GM21423 (cell line): ENCODE results near the gene NSMF.

Experiments
- ATAC-seq: cut with Tn5 transposase; IDR thresholded peaks from one replicate; pipeline ENCODE4 v1.9.1; 2021; ENCODE audit warnings: mild to moderate bottlenecking, moderate library complexity; ENCODE audit not compliant: unreplicated experiment

NSMF gene

DNA sequence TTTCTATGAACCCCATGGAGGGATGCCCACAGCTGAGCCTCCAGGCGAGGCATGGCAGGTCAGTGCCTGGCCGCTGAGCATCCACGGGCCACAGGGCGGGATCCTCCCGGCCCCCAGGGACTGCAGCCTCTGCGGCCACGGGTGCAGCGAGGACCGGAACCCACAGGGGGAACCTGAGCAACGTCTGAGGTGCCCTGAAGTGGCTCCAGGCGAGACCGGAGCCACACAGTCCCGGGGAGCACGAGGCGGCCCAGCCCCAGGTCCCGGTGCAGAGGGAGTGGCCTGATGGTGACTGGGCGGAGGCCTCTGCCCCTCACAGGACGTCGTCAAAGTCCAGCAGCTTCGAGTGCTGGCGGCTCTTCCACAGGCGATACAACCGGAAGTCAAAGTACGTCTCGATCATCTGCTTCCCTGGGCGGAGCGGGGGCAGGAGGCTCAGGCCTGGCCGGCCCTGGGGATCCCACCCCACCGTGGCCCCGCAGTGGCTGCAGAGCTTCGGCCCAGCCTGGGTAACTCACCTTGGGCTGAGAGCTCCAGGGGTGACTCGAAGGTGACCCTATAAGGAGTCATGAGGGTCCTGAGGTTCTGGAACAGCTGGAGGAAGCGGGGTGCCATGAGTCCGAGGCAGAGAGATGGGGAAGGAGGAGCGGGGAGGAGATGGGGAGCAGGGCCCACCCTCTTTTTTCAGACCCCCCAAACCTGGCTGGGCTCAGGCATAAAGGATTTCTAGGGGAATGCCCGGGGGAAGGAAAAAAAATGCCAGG is 9.9 kb downstream of the NSMF start:
- no peak for ATAC-seq

DNA sequence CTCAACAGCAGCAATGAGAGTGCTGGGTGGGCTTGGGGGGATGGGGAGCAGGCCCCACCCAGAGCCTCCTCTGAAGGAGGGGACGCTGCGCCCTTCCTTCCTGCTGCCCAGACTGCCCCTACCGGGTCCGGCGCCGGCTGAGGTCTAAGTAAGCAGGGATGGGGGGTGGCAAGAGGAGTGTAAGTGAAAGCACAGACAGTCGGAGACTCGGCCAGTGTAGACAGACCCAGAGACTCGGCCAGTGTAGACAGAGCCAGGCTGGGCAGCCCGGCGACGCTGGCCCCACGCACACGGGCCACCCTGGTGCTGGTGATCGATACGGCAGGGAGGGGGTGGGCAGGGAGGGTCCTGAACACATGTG is 10.6 kb downstream of the NSMF start:
- ATAC-seq = no peak

DNA sequence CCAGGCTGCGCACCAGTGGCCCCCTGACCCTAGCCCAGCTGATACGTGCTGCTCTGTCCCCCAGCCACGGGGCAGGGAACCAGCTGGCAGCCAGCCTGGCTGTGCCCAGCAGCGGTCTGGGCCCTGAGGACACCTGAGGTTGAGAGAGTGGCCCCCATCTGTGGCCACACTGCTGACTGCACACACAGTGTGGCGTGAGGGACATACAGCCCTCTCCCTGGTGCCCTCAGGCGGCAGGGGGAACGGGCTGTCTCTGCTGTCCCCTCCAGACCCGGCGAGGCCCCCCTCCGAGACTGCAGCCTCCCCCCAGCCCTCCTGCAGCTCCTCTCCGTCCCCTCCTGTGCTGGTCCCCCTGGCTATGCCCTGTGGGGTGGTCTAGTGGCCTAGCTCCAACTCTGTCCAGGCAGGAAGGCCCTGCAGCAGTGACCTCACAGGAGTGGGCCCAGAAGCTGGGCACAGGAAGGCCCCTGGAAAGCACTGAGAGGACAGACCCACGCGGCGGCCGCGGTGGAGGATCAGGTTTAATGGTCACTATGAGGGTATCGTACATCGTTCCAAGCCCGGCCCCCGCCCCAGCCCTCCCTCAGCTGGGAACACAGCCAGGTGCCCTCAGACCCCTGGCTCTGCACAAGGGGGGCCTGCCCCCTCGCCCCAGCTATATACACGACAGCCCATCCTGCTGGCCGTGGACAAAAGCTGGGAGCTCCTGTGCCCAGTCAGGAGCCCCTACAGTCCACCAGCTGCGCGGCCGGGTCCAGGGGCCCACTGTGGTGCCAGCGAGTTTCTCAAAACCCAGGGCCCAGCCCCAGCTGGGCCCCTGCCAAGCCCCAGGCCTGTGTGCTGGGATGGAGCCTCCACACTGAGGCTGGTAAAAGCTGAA is 11.2 kb downstream of the NSMF start:
- no peak for ATAC-seq

DNA sequence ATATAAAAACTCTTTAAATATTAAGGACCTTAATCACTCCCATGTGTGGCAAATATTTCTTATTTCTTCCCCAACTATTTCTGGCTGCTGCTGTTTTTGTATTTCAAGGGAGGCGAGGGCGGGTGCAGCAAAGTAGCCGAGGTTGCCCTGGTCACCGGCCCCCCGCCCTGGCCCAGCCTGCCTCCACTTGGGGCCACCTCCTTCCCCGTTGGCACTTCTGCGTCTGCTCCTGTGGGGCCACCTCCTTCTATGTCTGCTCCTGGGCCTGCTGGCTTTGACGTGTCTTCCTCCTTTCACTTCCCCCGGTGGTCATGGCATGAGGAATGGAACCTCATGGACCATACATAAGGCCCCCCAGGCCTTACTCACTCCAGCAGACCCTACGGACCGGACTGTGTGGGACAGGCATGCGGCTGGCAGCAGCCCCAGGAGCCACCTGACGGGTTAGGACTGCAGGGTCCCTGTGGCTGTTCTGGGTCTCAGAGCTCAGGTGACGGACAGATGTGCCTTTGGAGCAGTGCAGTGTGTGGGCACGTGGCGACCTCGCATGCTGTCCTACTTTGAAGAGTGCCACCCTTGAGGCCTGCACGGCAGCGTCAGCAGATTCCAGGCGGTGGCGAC is 12.2 kb downstream of the NSMF start:
- ATAC-seq = no peak

DNA sequence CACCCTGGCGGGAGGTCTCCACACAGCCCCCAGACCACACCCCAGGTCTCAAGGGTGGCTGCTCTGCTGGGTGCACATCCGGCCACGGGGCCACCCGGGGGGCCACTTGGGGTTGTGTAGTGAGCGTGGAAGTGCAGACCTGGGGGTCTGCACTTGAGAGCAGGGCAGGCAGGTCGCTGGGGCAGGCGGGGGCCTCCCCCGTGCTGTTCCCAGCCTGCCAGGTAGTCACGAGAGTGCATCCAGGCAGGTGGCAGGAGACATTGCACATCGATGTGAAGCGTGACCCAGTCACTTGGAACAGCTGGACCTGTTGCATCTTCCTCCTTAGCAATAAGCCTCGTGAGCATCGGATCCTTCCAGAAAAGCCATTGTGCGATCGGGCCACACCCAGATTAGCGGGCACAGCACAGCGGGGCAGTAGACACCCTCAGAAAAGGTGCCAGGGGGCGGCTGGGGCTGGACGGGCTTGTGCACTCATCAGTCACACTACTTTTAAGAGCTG is 13.2 kb downstream of the NSMF start:
- no peak for ATAC-seq

DNA sequence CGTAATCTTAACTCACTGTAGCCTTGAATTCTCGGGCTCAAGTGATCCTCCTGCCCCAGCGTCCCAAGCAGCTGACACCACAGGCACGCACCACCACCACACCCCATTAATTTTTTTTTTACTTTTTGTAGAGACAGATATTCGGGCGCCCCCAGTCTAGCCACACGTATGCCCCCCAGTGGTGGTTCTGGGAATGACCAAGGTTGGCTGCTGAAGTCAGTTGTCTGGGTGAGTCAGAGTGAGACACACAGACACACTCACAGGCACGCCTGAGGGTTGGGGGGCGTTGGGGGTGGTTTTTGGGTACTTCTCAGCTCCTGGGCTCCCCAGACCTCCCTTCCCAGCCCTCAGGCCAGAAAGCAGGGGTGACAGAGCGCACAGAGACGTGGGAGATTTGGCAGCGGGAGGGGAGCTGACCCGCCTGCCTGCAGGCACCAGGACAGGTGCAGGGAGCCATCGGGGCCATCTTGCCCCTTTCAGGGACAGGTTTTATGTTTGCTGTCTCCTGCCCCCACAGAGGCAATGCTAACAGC is 13.8 kb downstream of the NSMF start:
- ATAC-seq = peak; percentile 70

DNA sequence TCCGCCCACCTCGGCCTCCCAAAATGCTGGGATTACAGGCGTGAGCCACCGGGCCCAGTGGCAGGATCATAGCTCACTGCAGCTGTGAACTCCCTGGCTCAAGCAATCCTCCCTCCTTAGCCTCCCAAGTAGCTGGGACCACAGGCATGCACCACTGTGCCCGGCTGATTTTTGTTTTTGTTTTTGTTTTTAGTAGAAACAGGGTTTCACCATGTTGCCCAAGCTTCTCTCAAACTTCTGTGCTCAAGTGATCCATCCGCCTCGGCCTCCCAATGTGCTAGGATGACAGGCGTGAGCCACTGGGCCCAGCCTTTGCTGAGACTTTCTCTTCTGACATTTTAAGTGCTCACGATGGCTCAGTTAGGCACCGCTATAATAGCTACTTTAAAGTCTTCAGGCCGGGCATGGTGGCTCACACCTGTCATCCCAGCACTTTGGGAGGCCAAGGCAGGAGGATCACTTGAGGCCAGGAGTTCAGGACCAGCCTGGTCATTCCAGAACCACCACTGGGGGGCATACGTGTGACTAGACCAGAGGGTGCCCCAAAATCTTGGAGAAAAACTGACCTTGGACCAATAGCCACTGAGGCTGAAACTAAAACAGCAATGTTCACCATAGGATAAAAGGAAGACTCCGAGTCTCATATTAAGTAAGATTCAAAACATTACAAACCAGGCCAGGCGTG is 14.9 kb downstream of the NSMF start:
- ATAC-seq = no peak

DNA sequence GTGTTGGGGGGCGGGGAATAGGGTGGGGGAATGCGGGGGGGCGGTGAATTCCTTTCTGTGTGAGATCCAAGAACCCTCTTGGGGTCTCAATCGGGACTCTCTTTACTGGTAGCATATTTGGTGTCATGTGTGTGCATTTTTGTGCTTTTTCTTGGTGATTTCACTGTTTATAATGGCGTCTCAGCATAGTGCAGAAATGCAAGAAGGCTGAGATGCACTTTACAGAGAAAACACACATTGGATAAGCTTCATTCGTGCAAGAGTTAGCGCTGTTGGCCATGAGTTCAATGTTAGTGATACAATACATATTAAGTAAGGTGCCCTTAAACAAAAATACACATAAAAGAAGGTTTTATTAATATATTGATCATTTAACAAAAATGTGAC is 17.2 kb downstream of the NSMF start:
- ATAC-seq = no peak

DNA sequence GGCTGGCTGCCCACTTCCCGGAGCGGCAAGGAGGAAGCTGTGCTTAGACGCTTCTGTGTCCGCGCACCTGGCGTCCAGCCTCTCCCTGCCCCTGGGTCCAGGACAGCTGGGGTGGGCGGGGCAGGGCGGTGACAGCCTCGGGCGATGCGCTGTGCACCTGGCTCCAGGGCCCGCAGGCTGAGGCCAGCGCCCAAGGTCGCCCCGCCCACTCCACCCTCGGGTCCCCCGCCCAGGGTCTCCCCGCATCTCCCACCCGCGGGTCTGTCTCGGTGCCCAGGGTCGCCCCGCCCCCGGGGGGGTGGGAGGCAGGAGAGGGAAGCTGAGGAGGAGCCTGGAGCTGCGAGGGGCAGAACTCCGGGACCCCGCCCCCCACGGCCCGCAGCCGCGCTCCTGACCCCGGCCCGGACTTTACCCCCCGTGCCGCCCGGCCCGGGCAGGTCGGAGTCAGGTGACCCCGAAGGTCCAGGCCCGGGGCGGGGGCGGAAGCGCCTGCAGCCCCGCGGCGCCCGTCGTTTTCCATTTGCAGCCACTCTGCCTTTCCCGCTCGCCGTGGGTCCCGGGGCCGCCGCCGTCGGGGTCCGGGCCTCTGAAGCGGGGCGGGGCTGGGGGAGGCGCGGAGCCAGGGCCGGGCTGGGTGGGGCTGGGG is 17.7 kb downstream of the NSMF start, which contains the start of gene ENTPD8:
TSS of gene ENTPD8 (minus strand) at position 69 of the 646 bp plus-strand sequence. CDS start 3,072 bp downstream, outside the sequence.
- no peak for ATAC-seq

DNA sequence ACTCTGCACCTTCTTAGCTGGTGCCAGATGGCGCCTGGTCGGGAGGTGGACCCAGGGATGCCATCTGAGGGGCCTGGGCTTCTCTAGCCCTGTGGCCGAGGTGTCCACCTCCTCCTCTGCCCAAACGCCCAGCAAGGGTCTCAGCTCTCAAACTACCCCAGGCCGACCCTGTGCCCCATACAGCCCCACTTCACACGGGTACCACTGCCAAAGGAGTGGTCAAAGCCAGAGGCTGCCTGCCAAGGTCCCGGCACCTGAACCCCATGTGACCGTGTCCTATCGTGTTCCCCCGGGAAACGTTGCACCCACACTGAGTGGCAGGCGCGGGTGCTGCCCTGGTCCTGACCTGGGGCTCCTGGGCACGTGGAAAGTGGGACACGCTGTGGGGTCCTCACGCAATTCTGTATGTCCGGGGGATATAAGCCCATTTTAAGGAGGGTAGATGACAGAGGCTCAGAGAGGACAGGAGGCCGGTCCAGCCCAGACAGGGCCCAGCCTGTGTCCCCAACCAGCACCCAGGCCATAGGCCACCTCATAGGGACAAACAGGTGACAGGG is 19.9 kb downstream of the NSMF start:
- ATAC-seq = no peak

DNA sequence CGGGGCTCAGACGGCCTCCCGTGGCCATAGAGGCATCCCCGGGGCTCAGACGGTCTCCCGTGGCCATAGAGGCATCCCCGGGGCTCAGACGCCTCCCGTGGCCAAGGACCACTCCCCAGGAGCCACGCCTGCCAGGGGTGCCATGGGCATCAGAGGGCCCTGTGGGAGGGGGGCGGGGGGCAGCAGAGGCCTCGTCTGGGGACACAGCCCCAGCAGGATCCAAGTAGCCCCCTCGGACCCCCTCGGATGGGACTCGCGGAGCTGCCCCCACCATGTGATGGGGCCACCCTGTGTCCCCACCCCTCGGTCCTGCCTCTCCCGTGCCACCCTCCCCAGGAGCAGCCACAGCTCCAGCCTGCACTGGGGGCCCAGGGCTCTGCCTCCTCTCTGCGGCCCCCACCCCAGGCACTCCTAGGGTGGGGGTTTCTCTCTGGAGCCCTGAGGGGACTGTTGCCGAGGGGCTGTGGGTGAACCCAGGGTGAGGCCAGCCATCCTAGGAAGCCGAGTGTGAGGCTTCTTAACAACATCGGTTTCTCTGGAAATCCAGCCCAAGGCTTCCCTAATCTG is 20.5 kb downstream of the NSMF start:
- ATAC-seq = no peak

DNA sequence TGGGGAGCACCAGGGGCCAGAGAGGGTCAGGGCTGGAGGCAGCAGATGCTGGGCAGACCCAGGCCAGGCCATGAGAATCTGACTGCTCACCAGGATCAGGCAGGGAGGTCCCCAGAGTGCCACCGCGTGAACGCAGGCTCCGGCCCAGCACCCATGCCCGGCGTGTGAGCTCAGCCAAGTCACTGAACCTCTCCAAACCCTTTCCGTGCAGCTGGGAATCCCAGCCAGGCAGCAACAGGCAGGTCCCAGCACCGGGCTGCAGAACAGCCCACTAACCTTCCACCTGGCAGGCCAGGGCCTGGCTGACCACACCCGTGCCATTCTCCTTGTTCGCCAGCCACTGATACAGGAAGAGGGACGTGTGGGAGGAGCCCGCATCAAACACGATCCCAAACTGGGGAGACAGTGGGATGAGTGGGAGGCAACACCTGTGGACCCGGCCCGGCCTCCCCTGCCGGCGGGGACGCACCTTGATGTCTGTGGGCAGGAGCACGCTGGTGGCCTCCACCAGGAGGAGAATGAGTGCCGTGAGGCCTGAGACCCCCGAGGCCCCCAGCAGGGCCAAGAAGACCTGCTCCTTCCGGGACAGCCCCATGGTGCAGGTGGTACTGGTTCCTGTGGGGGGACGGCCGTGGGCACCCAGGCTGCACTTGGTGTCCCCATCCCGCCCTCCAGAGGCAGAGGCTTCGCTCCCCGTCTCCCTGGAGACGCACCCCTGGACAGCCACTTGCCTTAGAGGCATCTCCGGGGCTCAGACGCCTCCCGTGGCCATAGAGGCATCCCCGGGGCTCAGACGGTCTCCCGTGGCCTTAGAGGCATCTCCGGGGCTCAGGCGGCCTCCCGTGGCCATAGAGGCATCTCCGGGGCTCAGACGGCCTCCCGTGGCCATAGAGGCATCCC is 21.2 kb downstream of the NSMF start:
- no peak for ATAC-seq

DNA sequence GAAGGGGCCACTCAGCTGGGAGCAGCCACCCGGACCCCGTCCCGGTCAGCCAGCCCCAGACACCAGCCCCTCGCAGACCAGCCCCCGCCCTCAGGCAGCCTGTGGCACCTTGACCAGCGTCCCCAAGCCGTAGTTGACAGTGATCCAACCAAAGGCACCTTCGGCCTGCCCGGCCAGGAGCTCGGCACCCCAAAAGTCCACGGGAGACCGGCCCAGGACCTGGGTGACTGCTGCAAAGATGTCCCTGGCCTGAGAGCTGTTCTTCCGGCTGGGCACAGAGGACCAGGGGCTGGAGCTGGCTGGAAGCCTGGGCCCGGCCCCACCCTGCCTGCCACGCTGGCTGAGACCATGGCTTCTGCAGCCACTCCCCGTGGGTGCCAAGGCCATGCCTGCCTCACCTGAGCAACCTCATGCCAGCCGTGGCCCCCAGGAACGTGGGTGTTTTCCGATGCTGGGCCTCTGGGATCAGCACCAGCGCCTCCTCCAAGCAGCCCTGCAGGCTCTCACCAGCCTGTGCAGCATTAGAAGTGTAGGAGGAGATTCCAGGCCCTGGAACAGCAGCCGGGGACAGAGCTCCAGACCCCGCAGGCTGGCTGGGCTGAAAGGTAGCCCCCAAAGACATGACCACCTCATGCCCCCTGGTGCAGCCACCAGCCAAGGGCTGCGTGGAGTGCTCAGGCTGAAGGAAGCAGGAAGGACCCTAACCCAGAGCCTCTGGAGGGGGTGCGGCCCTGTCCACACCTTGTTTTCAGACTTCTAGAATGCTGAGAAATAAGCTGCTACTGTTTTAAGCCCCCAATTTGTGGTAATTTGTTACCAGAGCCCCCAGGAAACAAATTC is 22.2 kb downstream of the NSMF start:
- ATAC-seq = no peak

DNA sequence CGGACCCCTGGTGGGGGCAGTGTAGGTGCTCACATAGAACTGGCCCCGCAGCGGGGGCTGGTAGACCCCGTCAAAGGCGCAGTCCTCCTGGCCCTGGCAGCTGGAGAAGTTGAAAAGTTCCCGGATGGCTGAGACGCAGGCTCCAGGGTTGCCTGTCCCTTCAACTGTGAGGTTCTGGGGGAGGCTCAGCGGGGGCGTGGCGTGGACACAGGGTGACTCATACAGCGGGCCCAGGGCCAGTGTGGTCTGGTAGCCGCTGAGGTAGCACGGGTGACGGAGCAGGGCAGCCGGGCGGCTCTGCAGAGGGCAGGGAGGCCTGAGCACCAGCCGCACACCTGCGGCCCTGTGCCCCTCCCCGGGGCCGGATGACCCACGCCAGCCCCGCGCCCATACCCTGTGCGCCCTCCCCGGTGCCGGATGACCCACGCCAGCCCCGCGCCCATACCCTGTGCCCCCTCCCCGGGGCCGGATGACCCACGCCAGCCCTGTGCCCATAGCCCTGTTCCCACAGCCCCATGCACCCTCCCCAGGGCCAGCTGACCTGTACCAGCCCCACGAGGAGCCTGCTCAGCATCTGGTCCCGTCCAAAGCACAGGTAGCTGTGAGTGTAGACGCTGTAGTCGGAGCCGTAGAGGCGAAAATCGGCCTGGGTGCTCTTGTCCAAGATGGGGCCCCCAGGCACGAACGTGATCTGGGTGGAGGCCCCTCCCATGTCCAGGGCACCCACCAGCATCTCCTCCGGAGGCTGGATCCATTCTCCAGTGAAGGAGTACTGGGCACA is 23.0 kb downstream of the NSMF start:
- no peak for ATAC-seq

DNA sequence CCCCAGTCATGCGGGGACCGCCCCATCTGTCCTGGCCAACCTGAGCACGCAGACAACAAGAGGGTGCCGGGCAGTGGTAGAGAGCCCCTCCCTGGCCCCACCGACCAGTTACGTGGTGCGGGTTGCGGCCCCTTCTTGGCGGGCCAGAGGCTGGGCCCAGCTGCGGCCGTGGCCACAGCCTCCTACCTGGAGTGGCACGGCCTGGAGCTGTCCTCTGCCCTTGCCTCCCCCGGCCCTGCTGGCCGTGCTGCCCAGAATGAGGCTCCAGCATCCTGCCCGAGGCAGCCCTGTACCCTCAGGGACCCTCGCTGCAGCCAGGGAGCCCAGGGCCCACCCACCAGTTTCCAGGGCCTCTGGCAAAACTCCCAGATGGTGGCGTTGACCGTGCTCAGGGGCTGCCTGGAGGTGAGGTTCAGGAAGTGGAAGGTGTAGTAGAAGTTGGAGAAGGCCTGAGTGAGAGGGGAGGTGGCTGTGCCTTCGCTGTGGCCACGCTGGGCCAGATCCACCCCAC is 23.7 kb downstream of the NSMF start:
- ATAC-seq = no peak

DNA sequence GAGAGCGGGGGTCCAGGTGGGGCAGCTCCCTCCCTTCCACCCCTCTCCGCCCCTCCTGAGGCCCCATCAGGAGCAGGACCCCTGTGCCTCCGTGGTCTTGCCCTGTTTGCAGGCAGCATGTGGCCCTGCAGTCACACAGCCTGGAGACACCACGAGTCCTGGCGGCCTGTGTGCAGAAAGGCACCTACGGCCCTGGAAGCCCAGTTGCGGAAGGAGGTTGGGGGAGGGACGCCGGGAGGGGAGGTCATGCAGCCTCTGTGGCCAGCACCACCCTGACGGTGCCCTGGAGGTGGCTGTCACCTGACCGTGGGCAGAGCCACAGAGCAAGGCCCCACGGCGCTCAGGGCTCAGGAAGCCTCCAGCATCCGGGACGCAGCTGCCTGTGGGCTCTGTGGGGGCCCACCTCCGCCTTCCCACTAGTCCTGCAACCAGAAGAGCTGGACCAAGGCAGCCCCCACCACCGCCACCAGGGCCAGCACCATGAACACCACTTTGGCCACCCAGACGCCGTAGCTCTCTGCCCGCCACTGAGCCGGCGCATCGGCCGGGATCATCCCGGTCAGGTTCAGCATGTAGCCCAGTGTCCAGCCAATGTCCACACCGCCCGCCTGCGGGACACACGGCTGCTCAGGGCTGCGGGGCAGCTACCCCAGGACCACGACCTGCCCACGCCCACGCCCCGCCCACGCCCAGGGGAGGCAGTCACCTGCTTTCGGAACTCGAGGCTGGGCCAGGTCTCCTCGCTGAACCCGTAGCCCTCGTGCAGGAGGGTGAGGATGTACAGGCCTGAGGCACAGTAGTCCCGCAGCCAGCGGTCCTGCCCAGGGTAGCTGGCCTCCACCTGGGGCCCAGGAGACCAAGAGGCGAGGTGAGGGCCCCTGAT is 24.4 kb downstream of the NSMF start:
- ATAC-seq = no peak
